Small intestine (tissue), 7 donors: Measurements from ENCODE around the gene PPP2R5D. TPM values are rescaled to one million over a fixed set of nuclear protein-coding genes. Genes with fewer than 3 reads are reported as not detected.

Experiments used
- DNase-seq, 2 donors: peaks; one replicate each; pipeline versions ENCODE4 v3.0.0 to v3.0.0-alpha.2; 2013
- FAIRE-seq: peaks from 2 replicates; lab custom pipeline; 2012; peaks lifted over from hg19 to GRCh38; lab: Jason Lieb, UNC
- H3K27ac ChIP-seq, 3 donors: one replicate each; pipeline ENCODE4 v1.5.1; 2013; ENCODE audit warnings: low read length in 2 of 3, mild to moderate bottlenecking in 2 of 3, control low read depth in 1 of 3, inconsistent platforms in 1 of 3, low read depth in 1 of 3, moderate library complexity in 1 of 3
- H3K27me3 ChIP-seq, 3 donors: one replicate each; pipeline ENCODE4 v1.6.1; 2013; ENCODE audit warnings: low read length in 3 of 3, inconsistent platforms in 1 of 3; ENCODE audit not compliant: control insufficient read depth in 3 of 3, insufficient read depth in 3 of 3
- H3K36me3 ChIP-seq, 3 donors: one replicate each; pipeline ENCODE4 v1.6.1; 2013; ENCODE audit warnings: low read length in 3 of 3, inconsistent platforms in 1 of 3, low read depth in 1 of 3, mild to moderate bottlenecking in 1 of 3, moderate library complexity in 1 of 3; ENCODE audit not compliant: control insufficient read depth in 3 of 3, insufficient read depth in 2 of 3
- H3K4me1 ChIP-seq, 3 donors: one replicate each; pipeline ENCODE4 v1.6.1; 2013; ENCODE audit warnings: low read length in 2 of 3, inconsistent platforms in 1 of 3, low read depth in 1 of 3, mild to moderate bottlenecking in 1 of 3, moderate library complexity in 1 of 3; ENCODE audit not compliant: control insufficient read depth in 3 of 3, insufficient read depth in 2 of 3
- H3K4me3 ChIP-seq, 3 donors: one replicate each; pipeline ENCODE4 v1.5.1; 2013; ENCODE audit warnings: low read length in 3 of 3, control low read depth in 1 of 3, inconsistent platforms in 1 of 3, low read depth in 1 of 3, mild to moderate bottlenecking in 1 of 3, moderate library complexity in 1 of 3
- H3K9me3 ChIP-seq, 2 donors: one replicate each; pipeline ENCODE4 v1.6.1; 2013; ENCODE audit warnings: low read depth in 1 of 2, low read length in 1 of 2; ENCODE audit not compliant: control insufficient read depth in 2 of 2, insufficient read depth in 1 of 2
- WGBS, 3 donors: extraction: QIAGEN DNeasy Blood & Tissue Kit; methylation state at CpG; one replicate each; pipeline ENCODE4 v1.1.7; 2013; 5-methylcytosine and 5-hydroxymethylcytosine counted together
- polyA plus RNA-seq, 4 donors: library from polyadenylated mRNA; stranded (reverse) in 3 of 4; unstranded in 1 of 4; fragments of 200-250 nt in 3 of 4; fragments of 120-200 nt in 1 of 4; gene quantifications; one replicate each; pipeline versions ENCODE4 v1.2.1 to v1.2.3, GENCODE V29; 2013
- donor health status: healthy with polysubstance abuse.
- donor health status: control.
- donor health status: control.
- donor health status: Bipolar disorder and iron deficiency.
- donor health status: healthy.

Gene PPP2R5D
- polyA plus RNA-seq, 4 donors: 44.2 to 96.8 (median 58.1) TPM

DNA sequence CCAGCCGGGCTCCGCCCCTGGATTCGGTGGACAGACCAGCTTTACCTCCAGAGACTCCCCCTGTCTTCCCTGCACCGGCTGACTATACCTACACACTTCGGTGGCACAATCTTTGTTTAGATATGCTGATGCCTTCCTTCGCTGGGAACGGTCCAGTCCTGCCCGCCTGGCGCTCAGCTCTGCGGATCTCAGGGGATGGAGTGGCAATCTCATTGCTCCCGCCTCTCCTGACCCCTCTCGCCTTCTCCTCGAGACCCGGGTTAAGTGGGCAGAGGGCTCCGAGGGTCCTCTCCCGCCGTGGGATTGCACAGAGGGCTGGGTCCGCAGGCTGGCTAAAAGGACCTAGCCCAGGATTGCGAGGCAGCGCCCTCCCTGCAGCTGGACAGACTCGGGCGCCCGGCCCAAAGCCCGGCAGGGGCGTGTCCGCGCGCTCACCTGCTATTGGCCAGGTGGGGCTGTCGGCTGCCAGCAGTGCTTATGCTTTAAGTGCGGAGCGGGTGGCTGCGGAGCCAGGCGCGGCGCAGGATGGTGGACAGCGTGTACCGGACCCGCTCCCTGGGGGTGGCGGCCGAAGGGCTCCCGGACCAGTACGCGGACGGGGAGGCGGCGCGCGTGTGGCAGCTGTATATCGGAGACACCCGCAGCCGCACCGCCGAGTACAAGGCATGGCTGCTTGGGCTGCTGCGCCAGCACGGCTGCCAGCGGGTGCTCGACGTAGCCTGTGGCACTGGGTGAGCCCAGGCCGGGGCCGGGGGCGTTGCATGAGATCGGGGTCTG lies 23.9 kb upstream of the PPP2R5D start, which contains the start of gene GNMT:
Gene GNMT (plus strand): TSS at position 512 of the 777 bp plus-strand sequence. CDS start 14 bp downstream, at position 526.
- H3K27me3 ChIP-seq: peaks cover 0 to 3% (median 0%) of the 10 kb centered on the region in 3 donors
- no peaks in the 10 kb centered on the region for H3K9me3 ChIP-seq
- H3K4me1 ChIP-seq: peaks cover 0 to 11% (median 0%) of the 10 kb centered on the region in 3 donors
- H3K4me3 ChIP-seq: peak within 1 kb of the TSS in 2 of 3 donors; percentile 43 to 57
- 1 to 4% (median 3%) methylated on average over 56 to 62 of the region's 62 CpGs for WGBS, 3 donors
- no peak for FAIRE-seq
- H3K27ac ChIP-seq: no peak within 1 kb of the TSS
- H3K36me3 ChIP-seq: peaks cover 5 to 37% (median 7%) of the 10 kb centered on the region in 3 donors
- DNase-seq: peak; percentile 82 to 84

- FAIRE-seq (no peak), DNase-seq (no peak)
- H3K27ac ChIP-seq: no peak overlapping the region
- peaks cover 0 to 11% (median 0%) of the 10 kb centered on the region in 3 donors for H3K4me1 ChIP-seq
- H3K36me3 ChIP-seq: peaks cover 5 to 44% (median 7%) of the 10 kb centered on the region in 3 donors
- H3K27me3 ChIP-seq: peaks cover 0 to 3% (median 0%) of the 10 kb centered on the region in 3 donors
- 9 to 28% (median 21%) methylated on average over 15 of the region's 15 CpGs for WGBS, 3 donors
- H3K4me3 ChIP-seq: peak overlapping the region in 2 of 3 donors; percentile 43 to 57
- no peaks in the 10 kb centered on the region for H3K9me3 ChIP-seq
These were observed 23.3 kb upstream of the PPP2R5D start for GRCh38 chr6:42961020-42961470.

GRCh38 chr6:42962096-42962495 lies 22.3 kb upstream of the PPP2R5D start:
- Histone ChIP-seq H3K4me1 (peaks cover 0 to 11% (median 0%) of the 10 kb centered on the region in 3 donors), H3K4me3 (no peak overlapping the region), H3K27ac (no peak overlapping the region), H3K9me3 (no peaks in the 10 kb centered on the region), H3K36me3 (peaks cover 5 to 53% (median 9%) of the 10 kb centered on the region in 3 donors), H3K27me3 (peaks cover 0 to 3% (median 0%) of the 10 kb centered on the region in 3 donors)
- 92 to 96% (median 94%) methylated on average over 12 of the region's 12 CpGs for WGBS, 3 donors
- FAIRE-seq: no peak
- DNase-seq: no peak

- Histone ChIP-seq H3K36me3 (peaks cover 11 to 58% (median 12%) of the 10 kb centered on the region in 3 donors), H3K4me3 (no peak overlapping the region), H3K9me3 (no peaks in the 10 kb centered on the region), H3K4me1 (peaks cover 0 to 11% (median 0%) of the 10 kb centered on the region in 3 donors), H3K27me3 (peaks cover 0 to 3% (median 0%) of the 10 kb centered on the region in 3 donors), H3K27ac (no peak overlapping the region)
- FAIRE-seq (no peak), DNase-seq (no peak)
- 90 to 93% (median 92%) methylated on average over 12 to 13 of the region's 13 CpGs for WGBS, 3 donors
These were observed 21.7 kb upstream of the PPP2R5D start for GRCh38 chr6:42962502-42963178.

DNA sequence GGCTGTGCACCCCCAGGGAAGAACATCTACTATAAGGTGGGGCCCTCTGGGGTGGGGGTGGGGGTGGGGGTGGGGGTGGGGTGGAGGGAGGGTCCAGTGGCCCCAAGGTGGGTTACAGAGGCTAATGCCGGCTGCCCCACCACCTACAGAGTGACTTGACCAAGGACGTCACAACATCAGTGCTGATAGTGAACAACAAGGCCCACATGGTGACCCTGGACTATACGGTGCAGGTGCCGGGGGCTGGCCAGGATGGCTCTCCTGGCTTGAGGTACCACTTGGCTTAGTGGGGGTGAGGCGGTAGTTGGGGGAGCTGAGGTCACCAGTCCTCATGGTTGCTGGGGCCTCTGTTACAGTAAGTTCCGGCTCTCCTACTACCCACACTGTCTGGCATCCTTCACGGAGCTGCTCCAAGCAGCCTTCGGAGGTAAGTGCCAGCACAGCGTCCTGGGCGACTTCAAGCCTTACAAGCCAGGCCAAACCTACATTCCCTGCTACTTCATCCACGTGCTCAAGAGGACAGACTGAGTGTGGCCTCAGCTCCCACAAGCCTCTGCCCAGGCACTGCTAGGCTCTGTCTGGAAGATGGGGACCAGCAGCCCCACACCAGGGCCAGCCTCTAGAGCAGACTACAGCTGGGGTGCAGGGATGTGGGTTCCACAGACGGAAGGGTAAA lies 21.1 kb upstream of the PPP2R5D start:
- no peak overlapping the region for H3K27ac ChIP-seq
- FAIRE-seq (no peak), DNase-seq (no peak)
- 81 to 88% (median 87%) methylated on average over 11 to 12 of the region's 12 CpGs for WGBS, 3 donors
- H3K36me3 ChIP-seq: peaks cover 12 to 65% (median 13%) of the 10 kb centered on the region in 3 donors
- peaks cover 0 to 11% (median 0%) of the 10 kb centered on the region in 3 donors for H3K4me1 ChIP-seq
- no peaks in the 10 kb centered on the region for H3K9me3 ChIP-seq
- H3K4me3 ChIP-seq: no peak overlapping the region
- H3K27me3 ChIP-seq: peaks cover 0 to 3% (median 0%) of the 10 kb centered on the region in 3 donors

- Histone ChIP-seq H3K27me3 (peaks cover 0 to 3% (median 0%) of the 10 kb centered on the region in 3 donors), H3K4me3 (no peak overlapping the region), H3K36me3 (peaks cover 12 to 72% (median 20%) of the 10 kb centered on the region in 3 donors), H3K27ac (no peak overlapping the region), H3K4me1 (peaks cover 0 to 11% (median 0%) of the 10 kb centered on the region in 3 donors), H3K9me3 (no peaks in the 10 kb centered on the region)
- FAIRE-seq: no peak
- DNase-seq: peak; percentile 53 to 59
- 82 to 88% (median 87%) methylated on average over 9 of the region's 9 CpGs for WGBS, 3 donors
These were observed 20.3 kb upstream of the PPP2R5D start for GRCh38 chr6:42963855-42964605.

DNA sequence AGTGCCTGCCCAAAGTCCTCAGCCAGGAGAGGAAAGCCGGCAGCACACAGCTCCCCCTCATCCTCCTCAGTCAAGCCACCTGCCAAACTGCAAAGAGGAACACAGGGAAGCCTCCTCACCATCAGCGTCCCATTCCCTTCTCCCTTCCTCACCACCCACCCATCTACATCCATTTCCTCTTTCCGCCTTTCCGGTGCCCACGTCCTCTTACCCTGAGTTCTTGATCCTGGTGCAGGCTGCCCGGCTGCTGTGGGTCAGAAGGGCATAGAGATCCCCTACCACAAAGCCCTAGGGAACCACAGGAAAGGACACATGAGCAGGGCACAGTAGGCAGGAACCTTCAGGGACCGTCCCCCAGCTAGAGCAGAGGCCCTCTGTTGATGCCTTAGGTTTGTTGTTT lies 17.8 kb upstream of the PPP2R5D start:
- no peak overlapping the region for H3K27ac ChIP-seq
- H3K36me3 ChIP-seq: peaks cover 12 to 91% (median 23%) of the 10 kb centered on the region in 3 donors
- H3K4me3 ChIP-seq: no peak overlapping the region
- no peaks in the 10 kb centered on the region for H3K9me3 ChIP-seq
- 78 to 85% (median 80%) methylated on average over 7 of the region's 7 CpGs for WGBS, 3 donors
- no peak for DNase-seq
- no peak for FAIRE-seq
- H3K27me3 ChIP-seq: no peaks in the 10 kb centered on the region
- H3K4me1 ChIP-seq: no peaks in the 10 kb centered on the region
